Measurements from ENCODE around the gene TRMT44.

DNA sequence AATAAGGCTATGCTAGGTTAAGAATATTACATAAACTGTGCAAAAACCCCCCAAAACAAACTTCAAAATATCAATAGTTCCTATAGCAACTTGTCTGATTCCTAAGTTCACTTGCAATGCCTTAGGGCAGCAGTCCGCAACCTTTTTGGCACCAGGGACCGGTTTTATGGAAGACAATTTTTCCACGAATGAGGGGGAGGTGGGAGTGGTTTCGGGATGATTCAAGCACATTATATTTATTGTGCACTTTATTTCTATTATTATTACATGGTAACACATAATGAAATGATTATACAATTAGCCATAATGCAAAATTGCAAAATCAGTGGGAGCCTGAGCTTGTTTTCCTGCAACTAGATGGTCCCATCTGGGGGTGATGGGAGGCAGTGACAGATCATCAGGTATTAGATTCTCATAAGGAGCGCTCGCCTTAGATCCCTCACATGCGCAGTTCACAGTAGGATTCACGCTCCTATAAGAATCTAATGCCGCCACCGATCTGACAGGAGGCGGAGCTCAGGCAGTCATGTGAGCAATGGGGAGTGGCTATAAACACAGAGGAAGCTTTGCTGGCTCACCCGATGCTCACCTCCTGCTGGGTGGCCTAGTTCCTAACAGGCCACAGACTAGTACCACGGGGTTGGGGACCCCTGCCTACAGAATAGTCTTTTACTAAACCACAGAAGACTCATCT is 39.8 kb upstream of the TRMT44 start:
- TF ChIP-seq, protein P1, sequence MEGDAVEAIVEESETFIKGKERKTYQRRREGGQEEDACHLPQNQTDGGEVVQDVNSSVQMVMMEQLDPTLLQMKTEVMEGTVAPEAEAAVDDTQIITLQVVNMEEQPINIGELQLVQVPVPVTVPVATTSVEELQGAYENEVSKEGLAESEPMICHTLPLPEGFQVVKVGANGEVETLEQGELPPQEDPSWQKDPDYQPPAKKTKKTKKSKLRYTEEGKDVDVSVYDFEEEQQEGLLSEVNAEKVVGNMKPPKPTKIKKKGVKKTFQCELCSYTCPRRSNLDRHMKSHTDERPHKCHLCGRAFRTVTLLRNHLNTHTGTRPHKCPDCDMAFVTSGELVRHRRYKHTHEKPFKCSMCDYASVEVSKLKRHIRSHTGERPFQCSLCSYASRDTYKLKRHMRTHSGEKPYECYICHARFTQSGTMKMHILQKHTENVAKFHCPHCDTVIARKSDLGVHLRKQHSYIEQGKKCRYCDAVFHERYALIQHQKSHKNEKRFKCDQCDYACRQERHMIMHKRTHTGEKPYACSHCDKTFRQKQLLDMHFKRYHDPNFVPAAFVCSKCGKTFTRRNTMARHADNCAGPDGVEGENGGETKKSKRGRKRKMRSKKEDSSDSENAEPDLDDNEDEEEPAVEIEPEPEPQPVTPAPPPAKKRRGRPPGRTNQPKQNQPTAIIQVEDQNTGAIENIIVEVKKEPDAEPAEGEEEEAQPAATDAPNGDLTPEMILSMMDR (IDR thresholded peaks at IDR 0.05): no peak
- TF ChIP-seq POLR2A (IDR thresholded peaks at IDR 0.05): no peak

Measured in adrenal gland (tissue), 5 donors.